ENCODE data around the gene GRIA3. TPM values are rescaled to one million over a fixed set of nuclear protein-coding genes. Genes with fewer than 3 reads are reported as not detected.

The GRIA3 gene
- total and polyA plus RNA-seq, 10 donors: 0.10 to 0.61 (median 0.24) TPM; not detected in 2

GRCh38 chrX:123392921-123393320 lies 208.8 kb downstream of the GRIA3 start:
- Histone ChIP-seq H3K27me3 (replicated peaks in 1 of 7) (no peaks in the 10 kb centered on the region), H3K9me3 (peaks cover 0 to 36% (median 20%) of the 10 kb centered on the region in 8 donors), H3K4me3 (no peak overlapping the region), H3K36me3 (no peaks in the 10 kb centered on the region), H3K4me1 (no peaks in the 10 kb centered on the region), H3K27ac (no peak overlapping the region)
- WGBS, 5 donors: 55 to 86% (median 67%) methylated on average over 1 of the region's 1 CpG
- intact Hi-C loops (cut with DNase I; ENCODE audit: low total_unique reads): no loop called here
- no peak for DNase-seq
- TF ChIP-seq POLR2AphosphoS5 (IDR thresholded peaks at IDR 0.05) (no peak), CTCF (IDR thresholded peaks at IDR 0.05 in 8 of 11, conservative IDR thresholded peaks at IDR 0.05 in 3 of 11) (no peak), POLR2A (IDR thresholded peaks at IDR 0.05) (no peak)

GRCh38 chrX:123399709-123400108 lies 215.6 kb downstream of the GRIA3 start:
- no peak overlapping the region for H3K4me3 ChIP-seq
- intact Hi-C loops (cut with DNase I; ENCODE audit: low total_unique reads): no loop called here
- no peaks in the 10 kb centered on the region for H3K36me3 ChIP-seq
- WGBS, 5 donors: 24 to 70% (median 58%) methylated on average over 1 of the region's 1 CpG
- TF ChIP-seq POLR2A (IDR thresholded peaks at IDR 0.05) (no peak), POLR2AphosphoS5 (IDR thresholded peaks at IDR 0.05) (no peak), CTCF (IDR thresholded peaks at IDR 0.05 in 8 of 11, conservative IDR thresholded peaks at IDR 0.05 in 3 of 11) (no peak)
- H3K9me3 ChIP-seq: no peaks in the 10 kb centered on the region
- no peak for DNase-seq
- H3K27ac ChIP-seq: no peak overlapping the region
- H3K27me3 ChIP-seq (replicated peaks in 1 of 7): no peaks in the 10 kb centered on the region
- H3K4me1 ChIP-seq: no peaks in the 10 kb centered on the region

GRCh38 chrX:123405231-123405630 lies 221.2 kb downstream of the GRIA3 start:
- Histone ChIP-seq H3K27me3 (replicated peaks in 1 of 7) (no peaks in the 10 kb centered on the region), H3K27ac (no peak overlapping the region), H3K4me3 (no peak overlapping the region), H3K9me3 (no peaks in the 10 kb centered on the region), H3K36me3 (no peaks in the 10 kb centered on the region), H3K4me1 (no peaks in the 10 kb centered on the region)
- DNase-seq: no peak
- WGBS, 5 donors: 80 to 94% (median 90%) methylated on average over 3 of the region's 3 CpGs
- intact Hi-C loops (cut with DNase I; ENCODE audit: low total_unique reads): no loop called here
- TF ChIP-seq POLR2AphosphoS5 (IDR thresholded peaks at IDR 0.05) (no peak), POLR2A (IDR thresholded peaks at IDR 0.05) (no peak), CTCF (IDR thresholded peaks at IDR 0.05 in 8 of 11, conservative IDR thresholded peaks at IDR 0.05 in 3 of 11) (no peak)

- no peak overlapping the region for H3K27ac ChIP-seq
- 63 to 85% (median 79%) methylated on average over 1 of the region's 1 CpG for WGBS, 5 donors
- DNase-seq: no peak
- no peaks in the 10 kb centered on the region for H3K4me1 ChIP-seq
- H3K9me3 ChIP-seq: no peaks in the 10 kb centered on the region
- intact Hi-C loops (cut with DNase I; ENCODE audit: low total_unique reads): no loop called here
- no peak overlapping the region for H3K4me3 ChIP-seq
- TF ChIP-seq CTCF (IDR thresholded peaks at IDR 0.05 in 8 of 11, conservative IDR thresholded peaks at IDR 0.05 in 3 of 11) (no peak), POLR2AphosphoS5 (IDR thresholded peaks at IDR 0.05) (no peak), POLR2A (IDR thresholded peaks at IDR 0.05) (no peak)
- no peaks in the 10 kb centered on the region for H3K36me3 ChIP-seq
- no peaks in the 10 kb centered on the region for H3K27me3 ChIP-seq (replicated peaks in 1 of 7)
Observed at GRCh38 chrX:123408821-123409737, 225.0 kb downstream of the GRIA3 start.
